ENCODE results near the gene UBE2Z. TPM values are rescaled to one million over a fixed set of nuclear protein-coding genes. Genes with fewer than 3 reads are reported as not detected.

Gene UBE2Z
- total RNA-seq, 1 experiment from 2014 or later: 131 TPM

- H3K27me3 ChIP-seq (ENCODE audit: low read length): no peaks in the 10 kb centered on the region
- H3F3A ChIP-seq (ENCODE audit: low read length, unreplicated experiment): no peaks in the 10 kb centered on the region
- H3K4me2 ChIP-seq (ENCODE audit: low read length): peak overlapping the region; percentile 76
- H3K9ac ChIP-seq (ENCODE audit: low read length): no peak overlapping the region
- POLR2A ChIA-PET (ENCODE audit: unreplicated experiment): no interaction called here
- intact Hi-C loops (cut with micrococcal nuclease): no loop called here
- TF ChIP-seq EZH2phosphoT487 (IDR thresholded peaks at IDR 0.05; ENCODE audit: borderline replicate concordance, low read length): no peak
- no peak for TF ChIP-seq EZH2 (IDR thresholded peaks at IDR 0.05; ENCODE audit: low read length, unreplicated experiment)
- TF ChIP-seq, protein P1, sequence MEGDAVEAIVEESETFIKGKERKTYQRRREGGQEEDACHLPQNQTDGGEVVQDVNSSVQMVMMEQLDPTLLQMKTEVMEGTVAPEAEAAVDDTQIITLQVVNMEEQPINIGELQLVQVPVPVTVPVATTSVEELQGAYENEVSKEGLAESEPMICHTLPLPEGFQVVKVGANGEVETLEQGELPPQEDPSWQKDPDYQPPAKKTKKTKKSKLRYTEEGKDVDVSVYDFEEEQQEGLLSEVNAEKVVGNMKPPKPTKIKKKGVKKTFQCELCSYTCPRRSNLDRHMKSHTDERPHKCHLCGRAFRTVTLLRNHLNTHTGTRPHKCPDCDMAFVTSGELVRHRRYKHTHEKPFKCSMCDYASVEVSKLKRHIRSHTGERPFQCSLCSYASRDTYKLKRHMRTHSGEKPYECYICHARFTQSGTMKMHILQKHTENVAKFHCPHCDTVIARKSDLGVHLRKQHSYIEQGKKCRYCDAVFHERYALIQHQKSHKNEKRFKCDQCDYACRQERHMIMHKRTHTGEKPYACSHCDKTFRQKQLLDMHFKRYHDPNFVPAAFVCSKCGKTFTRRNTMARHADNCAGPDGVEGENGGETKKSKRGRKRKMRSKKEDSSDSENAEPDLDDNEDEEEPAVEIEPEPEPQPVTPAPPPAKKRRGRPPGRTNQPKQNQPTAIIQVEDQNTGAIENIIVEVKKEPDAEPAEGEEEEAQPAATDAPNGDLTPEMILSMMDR (conservative IDR thresholded peaks at IDR 0.05; ENCODE audit: low read depth, low read length): no peak
- peak overlapping the region; percentile 33; the same call in 1 of the 2 replicates for H3K4me3 ChIP-seq (ENCODE audit: low read length)
- no peaks in the 10 kb centered on the region for H3K9me3 ChIP-seq (ENCODE audit: low read length)
- no peaks in the 10 kb centered on the region for H4K20me1 ChIP-seq (ENCODE audit: low read length)
- no TSS peak for BruUV-seq (replicated peaks)
- H2AFZ ChIP-seq (ENCODE audit: low read length): peak overlapping the region; percentile 77
- no peaks in the 10 kb centered on the region for H3K79me2 ChIP-seq (ENCODE audit: low read length)
- CTCF ChIA-PET: interaction anchor here (0.6 kb wide), 1 partner anchor 55 kb away, joined by 3 read pairs; no protein-coding TSS in a partner anchor
- H3K4me1 ChIP-seq (ENCODE audit: insufficient read depth, low read length): peaks cover 16% of the 10 kb centered on the region
- DNase-seq (peak; percentile 64), ATAC-seq (peak; percentile 95)
- H3K9me2 ChIP-seq (replicated peaks; ENCODE audit: low read length): no peaks in the 10 kb centered on the region
- no peaks in the 10 kb centered on the region for H3K36me3 ChIP-seq (ENCODE audit: low read depth, low read length)
- H3K27ac ChIP-seq (ENCODE audit: low read length): no peak overlapping the region
Observed at GRCh38 chr17:48961516-48962233, 53.5 kb downstream of the UBE2Z start.

- Histone ChIP-seq H3F3A (ENCODE audit: low read length, unreplicated experiment) (no peaks in the 10 kb centered on the region), H3K9me3 (ENCODE audit: low read length) (no peaks in the 10 kb centered on the region), H3K9ac (ENCODE audit: low read length) (no peak overlapping the region), H4K20me1 (ENCODE audit: low read length) (no peaks in the 10 kb centered on the region), H3K4me1 (ENCODE audit: insufficient read depth, low read length) (peaks cover 20% of the 10 kb centered on the region), H3K79me2 (ENCODE audit: low read length) (no peaks in the 10 kb centered on the region), H3K27me3 (ENCODE audit: low read length) (no peaks in the 10 kb centered on the region), H3K27ac (ENCODE audit: low read length) (no peak overlapping the region), H3K9me2 (replicated peaks; ENCODE audit: low read length) (no peaks in the 10 kb centered on the region), H3K36me3 (ENCODE audit: low read depth, low read length) (no peaks in the 10 kb centered on the region), H3K4me2 (ENCODE audit: low read length) (no peak overlapping the region), H2AFZ (ENCODE audit: low read length) (no peak overlapping the region), H3K4me3 (ENCODE audit: low read length) (no peak overlapping the region)
- ATAC-seq (no peak), DNase-seq (no peak)
- POLR2A ChIA-PET (ENCODE audit: unreplicated experiment): no interaction called here
- intact Hi-C loops (cut with micrococcal nuclease): no loop called here
- TF ChIP-seq EZH2 (IDR thresholded peaks at IDR 0.05; ENCODE audit: low read length, unreplicated experiment) (no peak), EZH2phosphoT487 (IDR thresholded peaks at IDR 0.05; ENCODE audit: borderline replicate concordance, low read length) (no peak)
- TF ChIP-seq, protein P1 (conservative IDR thresholded peaks at IDR 0.05; ENCODE audit: low read depth, low read length): no peak
- CTCF ChIA-PET: no interaction called here
- BruUV-seq (replicated peaks): no TSS peak
Observed at GRCh38 chr17:48970224-48970623, 62.0 kb downstream of the UBE2Z start.

Measured in PC-3 (cell line).